SK-N-MC (cell line): ENCODE results near the gene TBC1D2B.

Source experiments
- EZH2 ChIP-seq: fragments of 200-600 bp; sonication (generic); IDR thresholded peaks from one replicate; pipeline ENCODE4 v1.6.1; 2017; ENCODE audit warnings: antibody characterized with exemption
- FOXP2 ChIP-seq: optimal IDR thresholded peaks from 2 replicates; pipeline ENCODE3; 2011; ENCODE audit warnings: mild to moderate bottlenecking, moderate library complexity; ENCODE audit not compliant: insufficient read depth; ENCODE audit errors: extremely low read length, control extremely low read depth
- POLR2AphosphoS5 ChIP-seq: IDR thresholded peaks from 2 replicates; pipeline ENCODE4 v1.6.1; 2012; ENCODE audit warnings: mild to moderate bottlenecking, low read depth, low read length, borderline replicate concordance

GRCh38 chr15:78120523-78120922 lies 43.0 kb upstream of the TBC1D2B start:
- TF ChIP-seq POLR2AphosphoS5, result no peak
- TF ChIP-seq EZH2, result no peak
- TF ChIP-seq FOXP2, result no peak
